Caco-2 (cell line): ENCODE measurements around the gene DNMT3A. TPM values are rescaled to one million over a fixed set of nuclear protein-coding genes. Genes with fewer than 3 reads are reported as not detected.

Source experiments
- BruUV-seq: library from RNA; stranded (reverse); fragments of 400-500 nt; replicated peaks from 2 replicates; lab custom pipeline; 2021; lab: Mats Ljungman, UMichigan
- CTCF ChIA-PET: fragments of 300-600 bp; sonication (Branson Sonifier 250); formaldehyde crosslinking; loops from one replicate; lab custom pipeline; 2022; ENCODE audit warnings: antibody characterized with exemption; lab: Charles Lee
- POLR2A ChIA-PET: fragments of 300-600 bp; sonication (Branson Sonifier 250); formaldehyde crosslinking; loops from one replicate; lab custom pipeline; 2022; ENCODE audit warnings: antibody characterized with exemption; lab: Charles Lee
- DNase-seq, 2 experiments: peaks; one replicate each; pipeline versions ENCODE4 v3.0.0 to v3.0.0-alpha.2; 2020 to 2022
- H3K27me3 ChIP-seq: replicated peaks from 2 replicates; pipeline ENCODE4 v1.6.0; 2011; ENCODE audit warnings: low read length; ENCODE audit not compliant: control insufficient read depth, insufficient read depth
- H3K36me3 ChIP-seq: 2 replicates; pipeline ENCODE4 v1.5.1; 2011; ENCODE audit warnings: low read length; ENCODE audit not compliant: control insufficient read depth, insufficient read depth
- H3K4me1 ChIP-seq: fragments of 250-450 bp; sonication (Bioruptor Pico); 2 replicates; pipeline ENCODE4 v1.5.1; 2020; ENCODE audit warnings: mild to moderate bottlenecking
- H3K4me3 ChIP-seq: 2 replicates; pipeline ENCODE4 v1.5.1; 2011; ENCODE audit warnings: low read depth, mild to moderate bottlenecking, control low read depth, low read length
- H3K9me3 ChIP-seq: fragments of 250-450 bp; sonication (Bioruptor Pico); 2 replicates; pipeline ENCODE4 v1.5.1; 2020; ENCODE audit warnings: mild to moderate bottlenecking, moderate library complexity
- H3K27ac Mint-ChIP-seq: one replicate; pipeline ENCODE4 v1.8.0; 2022; ENCODE audit warnings: mixed read lengths; ENCODE audit not compliant: unreplicated experiment
- H3K27me3 Mint-ChIP-seq: one replicate; pipeline ENCODE4 v1.8.0; 2022; ENCODE audit warnings: mixed read lengths; ENCODE audit not compliant: insufficient read depth, unreplicated experiment
- H3K36me3 Mint-ChIP-seq: one replicate; pipeline ENCODE4 v1.8.0; 2022; ENCODE audit warnings: mild to moderate bottlenecking, mixed read lengths; ENCODE audit not compliant: insufficient read depth, unreplicated experiment
- H3K4me1 Mint-ChIP-seq: one replicate; pipeline ENCODE4 v1.8.0; 2022; ENCODE audit warnings: low read depth, mixed read lengths; ENCODE audit not compliant: unreplicated experiment
- H3K4me3 Mint-ChIP-seq: one replicate; pipeline ENCODE4 v1.8.0; 2022; ENCODE audit warnings: mild to moderate bottlenecking, moderate library complexity, mixed read lengths; ENCODE audit not compliant: unreplicated experiment
- H3K9me3 Mint-ChIP-seq: one replicate; pipeline ENCODE4 v1.8.0; 2022; ENCODE audit warnings: mixed read lengths; ENCODE audit not compliant: unreplicated experiment
- CTCF ChIP-seq, 2 experiments: fragments of 200-600 bp in 1 of 2; IDR thresholded peaks; 1 replicate in 1 of 2; 2 replicates in 1 of 2; pipeline versions ENCODE4 v1.5.1 to v1.8.0; 2011 to 2022; ENCODE audit warnings: antibody characterized with exemption in 1 of 2, control low read depth in 1 of 2, inconsistent platforms in 1 of 2, low read depth in 1 of 2, low read length in 1 of 2, mild to moderate bottlenecking in 1 of 2, moderate library complexity in 1 of 2; ENCODE audit not compliant: insufficient read depth in 1 of 2, severe bottlenecking in 1 of 2, unreplicated experiment in 1 of 2
- intact Hi-C: fragments of 100-400 bp; cut with micrococcal nuclease; formaldehyde crosslinking; loops from one replicate; pipeline ENCODE4 v1.10.0; 2022; ENCODE audit not compliant: unreplicated experiment
- total RNA-seq: library from RNA; stranded (reverse); gene quantifications from 2 replicates; pipeline ENCODE4 v1.2.3, GENCODE V29; 2022

DNMT3A gene
- total RNA-seq, 1 experiment from 2014 or later = 72.2 TPM

GRCh38 chr2:25324905-25325592 is 16.7 kb downstream of the DNMT3A start:
- Mint-ChIP-seq H3K9me3 (no peaks in the 10 kb centered on the region), H3K27me3 (no peaks in the 10 kb centered on the region), H3K4me3 (no peak overlapping the region), H3K27ac (no peak overlapping the region), H3K36me3 (no peaks in the 10 kb centered on the region), H3K4me1 (no peaks in the 10 kb centered on the region)
- intact Hi-C loops = no loop called here
- H3K27me3 ChIP-seq = no peaks in the 10 kb centered on the region
- CTCF ChIA-PET = no interaction called here
- POLR2A ChIA-PET = no interaction called here
- H3K4me3 ChIP-seq = no peak overlapping the region
- H3K4me1 ChIP-seq = no peaks in the 10 kb centered on the region
- BruUV-seq = no TSS peak
- no peaks in the 10 kb centered on the region for H3K9me3 ChIP-seq
- no peak for DNase-seq
- no peaks in the 10 kb centered on the region for H3K36me3 ChIP-seq
- TF ChIP-seq CTCF (IDR thresholded peaks at IDR 0.05; ENCODE audit: insufficient read depth in 1 of 2, low read depth in 1 of 2, low read length in 1 of 2, severe bottlenecking in 1 of 2, unreplicated experiment in 1 of 2) = no peak

GRCh38 chr2:25324251-25324650 is 17.5 kb downstream of the DNMT3A start:
- TF ChIP-seq CTCF (IDR thresholded peaks at IDR 0.05; ENCODE audit: insufficient read depth in 1 of 2, low read depth in 1 of 2, low read length in 1 of 2, severe bottlenecking in 1 of 2, unreplicated experiment in 1 of 2) = no peak
- POLR2A ChIA-PET = no interaction called here
- Mint-ChIP-seq H3K27ac (no peak overlapping the region), H3K4me1 (no peaks in the 10 kb centered on the region), H3K9me3 (no peaks in the 10 kb centered on the region), H3K4me3 (no peak overlapping the region), H3K36me3 (no peaks in the 10 kb centered on the region), H3K27me3 (no peaks in the 10 kb centered on the region)
- Histone ChIP-seq H3K4me1 (no peaks in the 10 kb centered on the region), H3K36me3 (no peaks in the 10 kb centered on the region), H3K9me3 (no peaks in the 10 kb centered on the region), H3K27me3 (no peaks in the 10 kb centered on the region), H3K4me3 (no peak overlapping the region)
- no peak for DNase-seq
- no TSS peak for BruUV-seq
- CTCF ChIA-PET = interaction anchor here (0.7 kb wide), 1 partner anchor 9 kb away, joined by 3 read pairs; no protein-coding TSS in a partner anchor
- intact Hi-C loops = no loop called here

GRCh38 chr2:25323610-25324189 is 18.0 kb downstream of the DNMT3A start:
- CTCF ChIA-PET = interaction anchor here (0.6 to 1.1 kb wide), 3 partner anchors 9 to 38 kb away, joined by 3 to 5 read pairs (median 4); no protein-coding TSS in a partner anchor
- Histone ChIP-seq H3K4me3 (no peak overlapping the region), H3K9me3 (no peaks in the 10 kb centered on the region), H3K4me1 (no peaks in the 10 kb centered on the region), H3K27me3 (no peaks in the 10 kb centered on the region), H3K36me3 (no peaks in the 10 kb centered on the region)
- POLR2A ChIA-PET = no interaction called here
- Mint-ChIP-seq H3K4me1 (no peaks in the 10 kb centered on the region), H3K27ac (no peak overlapping the region), H3K36me3 (no peaks in the 10 kb centered on the region), H3K9me3 (no peaks in the 10 kb centered on the region), H3K4me3 (no peak overlapping the region), H3K27me3 (no peaks in the 10 kb centered on the region)
- BruUV-seq = no TSS peak
- no peak for TF ChIP-seq CTCF (IDR thresholded peaks at IDR 0.05; ENCODE audit: insufficient read depth in 1 of 2, low read depth in 1 of 2, low read length in 1 of 2, severe bottlenecking in 1 of 2, unreplicated experiment in 1 of 2)
- intact Hi-C loops = no loop called here
- no peak for DNase-seq
